ENCODE data around the gene OTUB2. TPM values are rescaled to one million over a fixed set of nuclear protein-coding genes. Genes with fewer than 3 reads are reported as not detected.

Gene OTUB2
- total and polyA plus RNA-seq, 10 donors: 0.07 to 1.1 (median 0.43) TPM

DNA sequence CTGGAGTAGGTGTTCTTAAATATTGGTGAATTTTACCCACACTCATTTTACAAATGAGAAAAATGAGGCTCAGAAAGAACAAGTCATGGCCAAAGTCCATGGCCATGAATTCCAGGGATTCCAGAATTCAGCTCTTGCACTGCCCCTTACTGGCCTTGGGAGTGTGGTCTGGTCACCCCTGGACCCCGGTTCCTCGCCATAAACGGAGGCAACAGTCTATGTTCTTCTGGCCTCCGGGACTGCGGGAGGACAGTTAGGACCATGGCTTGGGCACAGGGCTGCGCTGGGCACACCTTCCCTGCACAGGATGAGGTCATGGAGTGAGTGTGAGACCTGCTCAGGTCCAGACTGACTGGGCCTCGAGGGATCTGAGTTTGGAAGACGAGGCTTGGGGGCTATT is 22.1 kb upstream of the OTUB2 start:
- H3K9me3 ChIP-seq: no peaks in the 10 kb centered on the region
- peaks cover 0 to 11% (median 8%) of the 10 kb centered on the region in 6 donors for H3K4me1 ChIP-seq
- no peaks in the 10 kb centered on the region for H3K36me3 ChIP-seq
- H3K27me3 ChIP-seq (replicated peaks in 1 of 7): peaks cover 0 to 55% (median 8%) of the 10 kb centered on the region in 7 donors
- TF ChIP-seq, protein P1, sequence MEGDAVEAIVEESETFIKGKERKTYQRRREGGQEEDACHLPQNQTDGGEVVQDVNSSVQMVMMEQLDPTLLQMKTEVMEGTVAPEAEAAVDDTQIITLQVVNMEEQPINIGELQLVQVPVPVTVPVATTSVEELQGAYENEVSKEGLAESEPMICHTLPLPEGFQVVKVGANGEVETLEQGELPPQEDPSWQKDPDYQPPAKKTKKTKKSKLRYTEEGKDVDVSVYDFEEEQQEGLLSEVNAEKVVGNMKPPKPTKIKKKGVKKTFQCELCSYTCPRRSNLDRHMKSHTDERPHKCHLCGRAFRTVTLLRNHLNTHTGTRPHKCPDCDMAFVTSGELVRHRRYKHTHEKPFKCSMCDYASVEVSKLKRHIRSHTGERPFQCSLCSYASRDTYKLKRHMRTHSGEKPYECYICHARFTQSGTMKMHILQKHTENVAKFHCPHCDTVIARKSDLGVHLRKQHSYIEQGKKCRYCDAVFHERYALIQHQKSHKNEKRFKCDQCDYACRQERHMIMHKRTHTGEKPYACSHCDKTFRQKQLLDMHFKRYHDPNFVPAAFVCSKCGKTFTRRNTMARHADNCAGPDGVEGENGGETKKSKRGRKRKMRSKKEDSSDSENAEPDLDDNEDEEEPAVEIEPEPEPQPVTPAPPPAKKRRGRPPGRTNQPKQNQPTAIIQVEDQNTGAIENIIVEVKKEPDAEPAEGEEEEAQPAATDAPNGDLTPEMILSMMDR (IDR thresholded peaks at IDR 0.05 in 8 of 11, conservative IDR thresholded peaks at IDR 0.05 in 3 of 11): no peak
- TF ChIP-seq POLR2A (IDR thresholded peaks at IDR 0.05) (no peak), POLR2AphosphoS5 (IDR thresholded peaks at IDR 0.05) (no peak)
- 75 to 82% (median 78%) methylated on average over 8 of the region's 8 CpGs for WGBS, 5 donors
- no peak for DNase-seq
- intact Hi-C loops (cut with DNase I; ENCODE audit: low total_unique reads): no loop called here
- no peak overlapping the region for H3K4me3 ChIP-seq
- no peak overlapping the region for H3K27ac ChIP-seq

DNA sequence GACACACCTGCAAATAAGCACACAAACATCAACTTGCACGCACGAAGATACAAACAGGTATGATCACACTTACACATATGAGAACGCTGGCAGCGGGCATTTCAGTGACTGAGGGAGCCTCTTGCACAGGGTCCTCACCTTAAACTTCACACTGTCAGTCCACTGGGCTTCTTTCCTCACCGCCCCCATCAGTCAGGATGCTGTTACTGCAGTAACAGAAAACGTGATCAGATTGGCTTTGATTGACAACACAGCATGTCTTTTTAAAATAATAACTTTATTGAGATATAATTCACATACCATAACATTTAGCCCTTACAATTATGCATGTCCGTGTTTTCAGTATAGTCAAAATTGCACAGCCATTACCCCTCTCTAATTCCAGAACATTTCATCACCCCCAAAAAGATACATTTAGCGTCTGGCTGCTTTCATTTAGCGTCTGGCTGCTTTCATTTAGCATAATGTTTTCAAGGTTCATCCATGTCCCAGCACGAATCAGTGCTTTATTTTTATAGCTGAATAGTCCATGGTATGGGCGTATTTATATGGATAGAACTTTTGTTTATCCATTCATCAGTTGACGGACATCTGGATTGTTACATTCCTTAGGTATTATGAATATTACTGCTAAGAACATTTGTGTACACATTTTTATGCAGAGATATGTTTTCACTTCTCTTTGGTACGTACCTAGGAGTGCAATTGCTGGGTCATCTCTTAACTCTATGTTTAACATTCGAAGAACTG is 20.6 kb upstream of the OTUB2 start:
- H3K9me3 ChIP-seq: no peaks in the 10 kb centered on the region
- no peaks in the 10 kb centered on the region for H3K36me3 ChIP-seq
- intact Hi-C loops (cut with DNase I; ENCODE audit: low total_unique reads): no loop called here
- no peak for DNase-seq
- H3K27ac ChIP-seq: no peak overlapping the region
- WGBS, 5 donors: 48 to 54% (median 53%) methylated on average over 14 of the region's 14 CpGs
- peaks cover 0 to 11% (median 8%) of the 10 kb centered on the region in 6 donors for H3K4me1 ChIP-seq
- peaks cover 0 to 62% (median 8%) of the 10 kb centered on the region in 7 donors for H3K27me3 ChIP-seq (replicated peaks in 1 of 7)
- no peak overlapping the region for H3K4me3 ChIP-seq
- TF ChIP-seq, protein P1 (IDR thresholded peaks at IDR 0.05 in 8 of 11, conservative IDR thresholded peaks at IDR 0.05 in 3 of 11): peak in 8 of 11 experiments; percentile 15 to 39 (median 30)
- TF ChIP-seq POLR2AphosphoS5 (IDR thresholded peaks at IDR 0.05) (no peak), POLR2A (IDR thresholded peaks at IDR 0.05) (no peak)

DNA sequence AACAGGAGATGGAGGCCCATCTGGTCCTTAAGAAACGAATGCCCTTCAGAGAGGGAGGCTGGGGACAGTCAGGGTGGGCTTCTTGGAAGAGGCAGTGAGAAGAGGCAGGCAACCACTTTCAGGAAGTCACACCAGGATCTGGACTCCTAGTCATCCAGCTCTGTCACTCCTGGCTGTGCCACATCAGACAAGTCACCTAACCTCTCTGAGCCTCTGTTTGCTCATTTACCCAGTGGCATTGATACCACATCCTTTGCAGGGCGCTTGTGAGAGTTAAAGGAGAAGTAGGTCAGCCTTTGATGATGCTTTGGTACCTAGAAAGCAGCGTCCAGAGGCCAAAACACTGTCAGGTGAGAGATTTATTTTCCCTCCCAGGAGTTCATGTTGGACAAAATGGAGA is 17.9 kb upstream of the OTUB2 start:
- TF ChIP-seq POLR2A (IDR thresholded peaks at IDR 0.05): no peak
- TF ChIP-seq, protein P1 (IDR thresholded peaks at IDR 0.05 in 8 of 11, conservative IDR thresholded peaks at IDR 0.05 in 3 of 11): no peak
- TF ChIP-seq POLR2AphosphoS5 (IDR thresholded peaks at IDR 0.05): no peak
- DNase-seq: no peak
- peaks cover 0 to 43% (median 4%) of the 10 kb centered on the region in 7 donors for H3K27me3 ChIP-seq (replicated peaks in 1 of 7)
- intact Hi-C loops (cut with DNase I; ENCODE audit: low total_unique reads): no loop called here
- H3K4me3 ChIP-seq: no peak overlapping the region
- no peak overlapping the region for H3K27ac ChIP-seq
- 48 to 71% (median 63%) methylated on average over 3 of the region's 3 CpGs for WGBS, 5 donors
- peaks cover 0 to 14% (median 7%) of the 10 kb centered on the region in 6 donors for H3K4me1 ChIP-seq
- H3K36me3 ChIP-seq: no peaks in the 10 kb centered on the region
- H3K9me3 ChIP-seq: no peaks in the 10 kb centered on the region

DNA sequence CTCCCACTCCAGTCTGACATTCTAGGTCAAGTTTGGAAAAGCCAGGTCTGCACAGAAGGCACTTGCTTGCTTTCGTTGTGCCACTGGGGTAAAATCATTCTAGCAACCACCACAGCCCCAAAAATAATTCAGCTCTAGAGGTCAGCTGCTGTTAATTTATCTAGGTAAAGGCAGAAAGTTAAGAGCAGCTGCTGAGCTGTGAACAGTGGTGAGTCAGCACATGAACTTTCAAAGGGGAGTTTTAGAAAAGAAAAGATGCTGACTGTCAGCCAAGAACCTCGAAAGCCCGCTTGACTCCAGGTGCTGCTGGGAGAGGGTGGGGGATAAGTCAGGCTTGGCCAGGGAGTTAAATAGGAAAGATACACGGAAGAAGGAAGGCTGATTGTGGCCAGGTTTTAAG is 16.4 kb upstream of the OTUB2 start:
- H3K36me3 ChIP-seq: no peaks in the 10 kb centered on the region
- peaks cover 0 to 14% (median 7%) of the 10 kb centered on the region in 6 donors for H3K4me1 ChIP-seq
- intact Hi-C loops (cut with DNase I; ENCODE audit: low total_unique reads): no loop called here
- no peaks in the 10 kb centered on the region for H3K9me3 ChIP-seq
- H3K4me3 ChIP-seq: no peak overlapping the region
- DNase-seq: no peak
- peaks cover 0 to 34% (median 4%) of the 10 kb centered on the region in 7 donors for H3K27me3 ChIP-seq (replicated peaks in 1 of 7)
- TF ChIP-seq POLR2AphosphoS5 (IDR thresholded peaks at IDR 0.05) (no peak), POLR2A (IDR thresholded peaks at IDR 0.05) (no peak)
- TF ChIP-seq, protein P1 (IDR thresholded peaks at IDR 0.05 in 8 of 11, conservative IDR thresholded peaks at IDR 0.05 in 3 of 11): no peak
- WGBS, 5 donors: 30 to 51% (median 38%) methylated on average over 4 of the region's 4 CpGs
- H3K27ac ChIP-seq: no peak overlapping the region
